OCI-LY7 (cell line): ENCODE results near the gene DIPK1C. TPM values are rescaled to one million over a fixed set of nuclear protein-coding genes. Genes with fewer than 3 reads are reported as not detected.

Experiments used
- BruUV-seq: library from RNA; stranded (reverse); fragments of 400-500 nt; replicated peaks from 2 replicates; lab custom pipeline; 2021; lab: Mats Ljungman, UMichigan
- CTCF ChIA-PET: fragments of 300-600 bp; sonication (Branson Sonifier 250); formaldehyde crosslinking; loops from one replicate; lab custom pipeline; 2022; ENCODE audit warnings: antibody characterized with exemption; ENCODE audit not compliant: unreplicated experiment; lab: Charles Lee
- POLR2A ChIA-PET: fragments of 300-600 bp; sonication (Branson Sonifier 250); formaldehyde crosslinking; loops from one replicate; lab custom pipeline; 2022; ENCODE audit warnings: antibody characterized with exemption; lab: Charles Lee
- DNase-seq: peaks from one replicate; pipeline ENCODE4 v3.0.0-alpha.2; 2015; ENCODE audit warnings: low spot score
- H2AFZ ChIP-seq: fragments of 200-600 bp; sonication (generic), shearing (Covaris generic); 2 replicates; pipeline ENCODE4 v1.6.1; 2014; ENCODE audit warnings: mild to moderate bottlenecking, antibody characterized with exemption, low read length, moderate library complexity
- H3K27ac ChIP-seq: fragments of 200-600 bp; sonication (generic); 2 replicates; pipeline ENCODE4 v1.5.1; 2014; ENCODE audit warnings: mixed run types, low read depth, mild to moderate bottlenecking, moderate library complexity, low read length, inconsistent platforms; ENCODE audit not compliant: poor library complexity, severe bottlenecking
- H3K36me3 ChIP-seq: fragments of 200-600 bp; sonication (generic); 2 replicates; pipeline ENCODE4 v1.6.1; 2014; ENCODE audit warnings: mild to moderate bottlenecking, antibody characterized with exemption, low read length, moderate library complexity, mixed read lengths; ENCODE audit not compliant: insufficient read depth
- H3K4me1 ChIP-seq: fragments of 200-600 bp; sonication (generic); 2 replicates; pipeline ENCODE4 v1.5.1; 2014; ENCODE audit warnings: mild to moderate bottlenecking, low read length; ENCODE audit not compliant: insufficient read depth, poor library complexity, severe bottlenecking
- H3K4me2 ChIP-seq: fragments of 200-600 bp; sonication (generic); 2 replicates; pipeline ENCODE4 v1.6.1; 2014; ENCODE audit warnings: mild to moderate bottlenecking, low read length
- H3K4me3 ChIP-seq: fragments of 200-600 bp; sonication (generic); 2 replicates; pipeline ENCODE4 v1.5.1; 2014; ENCODE audit warnings: mild to moderate bottlenecking, low read depth, low read length; ENCODE audit not compliant: poor library complexity, severe bottlenecking
- H3K79me2 ChIP-seq: fragments of 200-600 bp; sonication (generic); 2 replicates; pipeline ENCODE4 v1.6.1; 2016; ENCODE audit warnings: low read depth, mild to moderate bottlenecking, low read length, moderate library complexity, mixed read lengths; ENCODE audit not compliant: insufficient read depth
- H3K9me2 ChIP-seq: fragments of 200-600 bp; sonication (generic); 2 replicates; pipeline ENCODE4 v1.6.1; 2016; ENCODE audit warnings: mild to moderate bottlenecking, low read length, mixed read lengths; ENCODE audit not compliant: insufficient read depth
- H3K9me3 ChIP-seq: fragments of 200-600 bp; sonication (generic); 2 replicates; pipeline ENCODE4 v1.6.1; 2014; ENCODE audit warnings: mild to moderate bottlenecking, mixed run types, low read length, mixed read lengths
- H4K20me1 ChIP-seq: fragments of 200-600 bp; sonication (generic); 2 replicates; pipeline ENCODE4 v1.6.1; 2014; ENCODE audit warnings: mild to moderate bottlenecking, antibody characterized with exemption, low read length, moderate library complexity, mixed read lengths; ENCODE audit not compliant: insufficient read depth
- EZH2phosphoT487 ChIP-seq: fragments of 200-600 bp; sonication (generic); IDR thresholded peaks from 2 replicates; pipeline ENCODE4 v1.6.1; 2018; ENCODE audit warnings: low read depth, borderline replicate concordance, mild to moderate bottlenecking, mixed run types, antibody characterized with exemption, low read length, moderate library complexity, mixed read lengths
- intact Hi-C: fragments of 100-400 bp; cut with micrococcal nuclease; formaldehyde crosslinking; loops from one replicate; pipeline ENCODE4 v1.10.0; 2022; ENCODE audit not compliant: unreplicated experiment
- total RNA-seq, 2 experiments: library from RNA; depleted of rRNA in 1 of 2; stranded (reverse); fragments of >200 nt in 1 of 2; shearing (Covaris generic) in 1 of 2; gene quantifications; 2 replicates each; pipeline ENCODE4 v1.2.3, GENCODE V29; 2014 to 2022
- TF ChIP-seq, protein P1 (sequence below): fragments of 200-600 bp; sonication (generic); conservative IDR thresholded peaks from 2 replicates; pipeline ENCODE4 v1.5.1; 2014; ENCODE audit warnings: mild to moderate bottlenecking, antibody characterized with exemption, low read length, moderate library complexity, mixed read lengths

The DIPK1C gene
- total RNA-seq, 2 experiments from 2014 or later = not detected

DNA sequence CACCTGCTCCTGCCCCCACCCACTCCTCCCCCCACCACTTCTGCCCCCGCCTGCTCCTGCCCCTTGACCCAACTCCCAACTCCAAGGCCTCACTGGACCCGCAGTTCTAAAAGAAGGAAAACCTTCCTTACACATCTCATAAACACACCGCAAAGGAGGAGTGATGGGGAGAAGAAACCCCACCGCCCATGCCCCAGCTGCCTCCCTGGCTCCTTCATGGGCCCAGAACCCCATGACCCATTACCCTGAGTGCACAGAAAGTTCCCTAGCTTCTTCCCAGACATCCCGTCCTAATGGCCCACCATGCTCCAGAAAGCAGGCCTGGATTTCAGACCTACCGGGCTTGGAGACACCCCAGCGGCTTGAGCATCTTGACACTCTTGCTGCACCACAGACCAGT, 21.2 kb upstream of the DIPK1C start:
- TF ChIP-seq, protein P1, sequence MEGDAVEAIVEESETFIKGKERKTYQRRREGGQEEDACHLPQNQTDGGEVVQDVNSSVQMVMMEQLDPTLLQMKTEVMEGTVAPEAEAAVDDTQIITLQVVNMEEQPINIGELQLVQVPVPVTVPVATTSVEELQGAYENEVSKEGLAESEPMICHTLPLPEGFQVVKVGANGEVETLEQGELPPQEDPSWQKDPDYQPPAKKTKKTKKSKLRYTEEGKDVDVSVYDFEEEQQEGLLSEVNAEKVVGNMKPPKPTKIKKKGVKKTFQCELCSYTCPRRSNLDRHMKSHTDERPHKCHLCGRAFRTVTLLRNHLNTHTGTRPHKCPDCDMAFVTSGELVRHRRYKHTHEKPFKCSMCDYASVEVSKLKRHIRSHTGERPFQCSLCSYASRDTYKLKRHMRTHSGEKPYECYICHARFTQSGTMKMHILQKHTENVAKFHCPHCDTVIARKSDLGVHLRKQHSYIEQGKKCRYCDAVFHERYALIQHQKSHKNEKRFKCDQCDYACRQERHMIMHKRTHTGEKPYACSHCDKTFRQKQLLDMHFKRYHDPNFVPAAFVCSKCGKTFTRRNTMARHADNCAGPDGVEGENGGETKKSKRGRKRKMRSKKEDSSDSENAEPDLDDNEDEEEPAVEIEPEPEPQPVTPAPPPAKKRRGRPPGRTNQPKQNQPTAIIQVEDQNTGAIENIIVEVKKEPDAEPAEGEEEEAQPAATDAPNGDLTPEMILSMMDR = no peak
- no peak for TF ChIP-seq EZH2phosphoT487
- POLR2A ChIA-PET = interaction anchor here (0.5 to 0.7 kb wide), 2 partner anchors 219 to 270 kb away, joined by 3 to 4 read pairs; no protein-coding TSS in a partner anchor
- no peak overlapping the region for H2AFZ ChIP-seq
- no peaks in the 10 kb centered on the region for H3K36me3 ChIP-seq
- no peak overlapping the region for H3K27ac ChIP-seq
- H3K9me2 ChIP-seq = no peaks in the 10 kb centered on the region
- intact Hi-C loops = no loop called here
- no peaks in the 10 kb centered on the region for H3K9me3 ChIP-seq
- H3K79me2 ChIP-seq = no peaks in the 10 kb centered on the region
- no peak overlapping the region for H3K4me2 ChIP-seq
- no TSS peak for BruUV-seq
- CTCF ChIA-PET = no interaction called here
- no peak overlapping the region for H3K4me3 ChIP-seq
- no peak for DNase-seq
- no peaks in the 10 kb centered on the region for H4K20me1 ChIP-seq
- no peaks in the 10 kb centered on the region for H3K4me1 ChIP-seq

DNA sequence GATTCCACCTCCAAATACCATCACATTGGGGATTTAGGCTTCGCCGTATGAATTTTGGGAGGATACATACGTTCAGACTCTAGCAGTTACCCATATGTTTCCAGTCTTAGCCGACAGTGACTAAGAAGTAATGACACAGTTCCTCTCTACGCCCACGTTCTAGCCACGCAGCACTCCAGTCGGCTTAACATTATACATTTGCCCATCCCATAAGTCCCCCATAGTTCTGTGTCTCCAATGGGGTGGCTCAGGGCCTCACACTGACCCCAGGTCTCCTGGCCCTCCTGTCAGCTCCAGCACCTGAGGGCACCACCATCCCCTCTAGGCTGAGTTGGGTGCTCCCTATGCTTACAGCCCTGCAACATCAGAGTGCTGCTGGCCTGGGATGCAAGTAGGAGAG, 20.7 kb upstream of the DIPK1C start:
- intact Hi-C loops = no loop called here
- TF ChIP-seq EZH2phosphoT487 = no peak
- TF ChIP-seq, protein P1 = no peak
- Histone ChIP-seq H3K79me2 (no peaks in the 10 kb centered on the region), H3K9me2 (no peaks in the 10 kb centered on the region), H3K36me3 (no peaks in the 10 kb centered on the region), H3K9me3 (no peaks in the 10 kb centered on the region), H3K4me1 (no peaks in the 10 kb centered on the region), H3K27ac (no peak overlapping the region), H4K20me1 (no peaks in the 10 kb centered on the region), H3K4me2 (no peak overlapping the region), H2AFZ (no peak overlapping the region), H3K4me3 (no peak overlapping the region)
- no TSS peak for BruUV-seq
- CTCF ChIA-PET = no interaction called here
- POLR2A ChIA-PET = interaction anchor here (0.5 kb wide), 1 partner anchor 270 kb away, joined by 4 read pairs; no protein-coding TSS in a partner anchor
- no peak for DNase-seq

DNA sequence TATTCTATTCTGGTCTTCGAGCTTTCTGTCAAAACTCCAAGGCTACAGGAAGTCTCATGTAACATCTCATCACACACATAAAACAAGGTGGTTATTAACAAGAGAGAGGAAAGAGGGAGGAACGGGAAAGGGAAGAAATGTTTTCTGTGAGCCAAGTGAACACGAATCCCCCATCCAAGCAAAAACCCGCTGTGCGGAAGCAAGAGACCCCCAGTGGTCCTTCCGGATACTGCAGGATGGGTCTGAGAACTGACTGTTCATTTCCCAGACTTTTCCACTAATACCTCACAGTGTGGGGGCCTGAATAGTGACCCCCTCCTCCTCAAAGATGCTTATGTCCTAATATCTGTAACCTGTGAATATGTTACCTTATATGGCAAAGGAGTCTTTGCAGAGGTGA, 19.0 kb upstream of the DIPK1C start:
- H4K20me1 ChIP-seq = no peaks in the 10 kb centered on the region
- intact Hi-C loops = no loop called here
- no peak overlapping the region for H3K4me3 ChIP-seq
- H3K4me1 ChIP-seq = no peaks in the 10 kb centered on the region
- no peak for DNase-seq
- H2AFZ ChIP-seq = no peak overlapping the region
- BruUV-seq = no TSS peak
- CTCF ChIA-PET = no interaction called here
- no peaks in the 10 kb centered on the region for H3K36me3 ChIP-seq
- no peak overlapping the region for H3K27ac ChIP-seq
- H3K9me2 ChIP-seq = no peaks in the 10 kb centered on the region
- TF ChIP-seq, protein P1 = peak; percentile 43
- no peak for TF ChIP-seq EZH2phosphoT487
- POLR2A ChIA-PET = no interaction called here
- no peaks in the 10 kb centered on the region for H3K9me3 ChIP-seq
- no peak overlapping the region for H3K4me2 ChIP-seq
- no peaks in the 10 kb centered on the region for H3K79me2 ChIP-seq
